ENCODE results near the gene NCDN. TPM values are rescaled to one million over a fixed set of nuclear protein-coding genes. Genes with fewer than 3 reads are reported as not detected.

Gene NCDN
- total RNA-seq, 4 donors from 2014 or later, result 16.6 to 41.2 (median 24.3) TPM

DNA sequence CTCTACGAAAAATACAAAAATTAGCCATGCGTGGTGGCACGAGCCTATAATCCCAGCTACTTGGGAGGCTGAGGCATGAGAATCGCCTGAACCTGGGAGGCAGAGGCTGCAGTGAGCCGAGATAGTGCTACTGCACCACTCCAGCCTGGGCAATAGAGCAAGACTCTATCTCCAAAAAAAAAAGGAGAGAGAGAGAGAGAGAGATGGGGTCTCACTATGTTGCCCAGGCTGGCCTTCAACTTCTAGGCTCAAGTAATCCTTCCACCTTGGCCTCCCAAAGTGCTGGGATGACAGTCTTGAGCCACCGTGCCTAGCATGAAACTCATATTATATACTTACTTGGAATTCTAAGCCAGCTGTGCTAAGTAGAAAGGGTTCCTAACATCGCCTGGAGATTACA, 54.1 kb downstream of the NCDN start:
- no peak for ATAC-seq
- 95 to 100% methylated on average over 2 to 5 of the region's 7 CpGs for WGBS, 2 donors (ENCODE audit: low coverage in 1 of 2)
- no peaks in the 10 kb centered on the region for H3K9me3 ChIP-seq
- no peaks in the 10 kb centered on the region for H3K27me3 ChIP-seq
- no peak overlapping the region for H3K27ac ChIP-seq
- TF ChIP-seq EP300 (IDR thresholded peaks at IDR 0.05) (no peak), POLR2AphosphoS5 (IDR thresholded peaks at IDR 0.05) (no peak), POLR2A (IDR thresholded peaks at IDR 0.05) (no peak)
- TF ChIP-seq, protein P1, sequence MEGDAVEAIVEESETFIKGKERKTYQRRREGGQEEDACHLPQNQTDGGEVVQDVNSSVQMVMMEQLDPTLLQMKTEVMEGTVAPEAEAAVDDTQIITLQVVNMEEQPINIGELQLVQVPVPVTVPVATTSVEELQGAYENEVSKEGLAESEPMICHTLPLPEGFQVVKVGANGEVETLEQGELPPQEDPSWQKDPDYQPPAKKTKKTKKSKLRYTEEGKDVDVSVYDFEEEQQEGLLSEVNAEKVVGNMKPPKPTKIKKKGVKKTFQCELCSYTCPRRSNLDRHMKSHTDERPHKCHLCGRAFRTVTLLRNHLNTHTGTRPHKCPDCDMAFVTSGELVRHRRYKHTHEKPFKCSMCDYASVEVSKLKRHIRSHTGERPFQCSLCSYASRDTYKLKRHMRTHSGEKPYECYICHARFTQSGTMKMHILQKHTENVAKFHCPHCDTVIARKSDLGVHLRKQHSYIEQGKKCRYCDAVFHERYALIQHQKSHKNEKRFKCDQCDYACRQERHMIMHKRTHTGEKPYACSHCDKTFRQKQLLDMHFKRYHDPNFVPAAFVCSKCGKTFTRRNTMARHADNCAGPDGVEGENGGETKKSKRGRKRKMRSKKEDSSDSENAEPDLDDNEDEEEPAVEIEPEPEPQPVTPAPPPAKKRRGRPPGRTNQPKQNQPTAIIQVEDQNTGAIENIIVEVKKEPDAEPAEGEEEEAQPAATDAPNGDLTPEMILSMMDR (IDR thresholded peaks at IDR 0.05), result no peak
- H3K36me3 ChIP-seq, result peaks cover 0 to 89% of the 10 kb centered on the region in 2 donors
- peaks cover 0 to 6% (median 0%) of the 10 kb centered on the region in 3 donors for H3K4me1 ChIP-seq
- no peak overlapping the region for H3K4me3 ChIP-seq

DNA sequence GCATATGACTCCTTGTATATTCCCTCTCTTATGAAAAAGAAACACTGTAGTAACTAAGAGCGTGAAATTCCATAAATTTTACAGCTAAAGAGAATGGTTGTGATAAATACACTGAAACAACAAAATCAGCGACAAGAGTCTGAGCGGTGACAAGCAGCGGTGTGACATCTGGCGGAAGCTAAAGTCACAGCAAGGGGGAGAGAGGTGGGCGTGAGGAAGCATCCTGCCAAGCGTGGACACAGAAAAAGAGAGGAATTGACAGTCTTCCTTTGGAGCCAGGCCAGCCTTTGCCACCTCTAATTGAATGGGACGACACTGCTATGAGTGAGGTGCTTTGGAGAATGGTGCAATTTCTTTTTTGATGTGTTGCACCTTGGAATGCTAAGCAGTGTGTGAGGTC, 57.8 kb downstream of the NCDN start:
- Histone ChIP-seq H3K4me3 (no peak overlapping the region), H3K27me3 (no peaks in the 10 kb centered on the region), H3K4me1 (peaks cover 0 to 6% (median 0%) of the 10 kb centered on the region in 3 donors), H3K27ac (no peak overlapping the region), H3K9me3 (no peaks in the 10 kb centered on the region), H3K36me3 (peaks cover 0 to 83% of the 10 kb centered on the region in 2 donors)
- 70 to 75% methylated on average over 6 to 8 of the region's 8 CpGs for WGBS, 2 donors (ENCODE audit: low coverage in 1 of 2)
- TF ChIP-seq POLR2A (IDR thresholded peaks at IDR 0.05) (no peak), POLR2AphosphoS5 (IDR thresholded peaks at IDR 0.05) (no peak), EP300 (IDR thresholded peaks at IDR 0.05) (no peak)
- TF ChIP-seq, protein P1 (IDR thresholded peaks at IDR 0.05), result no peak
- ATAC-seq, result no peak

Other genes with a start within 250 kb of the NCDN start
- gene KIAA0319L, start 396 bp upstream of the NCDN start, total RNA-seq, result 10 to 100 TPM; 26.3 to 44.8 (median 38.9) TPM
- under 1 TPM in 1 of 4 donors, not detected in 3; 0.27 TPM for gene TFAP2E, start 15.5 kb downstream of the NCDN start, total RNA-seq
- 10 to 100 TPM; 31.0 to 39.3 (median 38.7) TPM for gene PSMB2, start 83.7 kb downstream of the NCDN start, total RNA-seq
- gene C1orf216, start 161.1 kb downstream of the NCDN start, total RNA-seq, result 10 to 100 TPM; 23.6 to 35.4 (median 25.2) TPM
- under 1 TPM in 3 of 4 donors, not detected in 1; 0.08 to 0.99 (median 0.13) TPM for gene CLSPN, start 212.2 kb downstream of the NCDN start, total RNA-seq

Data from gastroesophageal sphincter (tissue), 4 donors.